ENCODE measurements around the gene FAM83G. TPM values are rescaled to one million over a fixed set of nuclear protein-coding genes. Genes with fewer than 3 reads are reported as not detected.

Gene FAM83G
- total and polyA plus RNA-seq, 2 experiments from 2014 or later: 7.6 to 44.5 TPM

GRCh38 chr17:18962494-18962815 is 42.1 kb downstream of the FAM83G start:
- no peak overlapping the region for H2AFZ ChIP-seq
- no peaks in the 10 kb centered on the region; the same call in 1 of the 2 replicates for H3K4me1 ChIP-seq (ENCODE audit: insufficient read depth)
- no peaks in the 10 kb centered on the region for H4K20me1 ChIP-seq (replicated peaks; ENCODE audit: insufficient read depth)
- no peak overlapping the region for H3K4me3 Mint-ChIP-seq
- peaks cover 14% of the 10 kb centered on the region for H3K4me1 Mint-ChIP-seq
- TF ChIP-seq, protein P1, sequence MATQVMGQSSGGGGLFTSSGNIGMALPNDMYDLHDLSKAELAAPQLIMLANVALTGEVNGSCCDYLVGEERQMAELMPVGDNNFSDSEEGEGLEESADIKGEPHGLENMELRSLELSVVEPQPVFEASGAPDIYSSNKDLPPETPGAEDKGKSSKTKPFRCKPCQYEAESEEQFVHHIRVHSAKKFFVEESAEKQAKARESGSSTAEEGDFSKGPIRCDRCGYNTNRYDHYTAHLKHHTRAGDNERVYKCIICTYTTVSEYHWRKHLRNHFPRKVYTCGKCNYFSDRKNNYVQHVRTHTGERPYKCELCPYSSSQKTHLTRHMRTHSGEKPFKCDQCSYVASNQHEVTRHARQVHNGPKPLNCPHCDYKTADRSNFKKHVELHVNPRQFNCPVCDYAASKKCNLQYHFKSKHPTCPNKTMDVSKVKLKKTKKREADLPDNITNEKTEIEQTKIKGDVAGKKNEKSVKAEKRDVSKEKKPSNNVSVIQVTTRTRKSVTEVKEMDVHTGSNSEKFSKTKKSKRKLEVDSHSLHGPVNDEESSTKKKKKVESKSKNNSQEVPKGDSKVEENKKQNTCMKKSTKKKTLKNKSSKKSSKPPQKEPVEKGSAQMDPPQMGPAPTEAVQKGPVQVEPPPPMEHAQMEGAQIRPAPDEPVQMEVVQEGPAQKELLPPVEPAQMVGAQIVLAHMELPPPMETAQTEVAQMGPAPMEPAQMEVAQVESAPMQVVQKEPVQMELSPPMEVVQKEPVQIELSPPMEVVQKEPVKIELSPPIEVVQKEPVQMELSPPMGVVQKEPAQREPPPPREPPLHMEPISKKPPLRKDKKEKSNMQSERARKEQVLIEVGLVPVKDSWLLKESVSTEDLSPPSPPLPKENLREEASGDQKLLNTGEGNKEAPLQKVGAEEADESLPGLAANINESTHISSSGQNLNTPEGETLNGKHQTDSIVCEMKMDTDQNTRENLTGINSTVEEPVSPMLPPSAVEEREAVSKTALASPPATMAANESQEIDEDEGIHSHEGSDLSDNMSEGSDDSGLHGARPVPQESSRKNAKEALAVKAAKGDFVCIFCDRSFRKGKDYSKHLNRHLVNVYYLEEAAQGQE (IDR thresholded peaks at IDR 0.05; ENCODE audit: unreplicated experiment): no peak
- no peak for TF ChIP-seq CTCF (conservative IDR thresholded peaks at IDR 0.05; ENCODE audit: low read depth in 2 of 2)
- no peak for TF ChIP-seq ETS1 (IDR thresholded peaks at IDR 0.05)
- TF ChIP-seq NANOG (IDR thresholded peaks at IDR 0.05; ENCODE audit: borderline replicate concordance): no peak
- no peak for TF ChIP-seq EZH2 (IDR thresholded peaks at IDR 0.05; ENCODE audit: low read depth, unreplicated experiment)
- ATAC-seq (no peak), DNase-seq (ENCODE audit: low spot score) (no peak)
- H3K36me3 Mint-ChIP-seq (ENCODE audit: low read depth): no peaks in the 10 kb centered on the region; the same call in 2 of the 3 replicates
- no peak overlapping the region for H3K4me2 ChIP-seq
- peaks cover 14% of the 10 kb centered on the region for H3K27me3 Mint-ChIP-seq (ENCODE audit: insufficient read depth, low read depth, poor library complexity)
- H3K9me3 Mint-ChIP-seq: no peaks in the 10 kb centered on the region
- no peaks in the 10 kb centered on the region for H3K36me3 ChIP-seq (ENCODE audit: insufficient read depth)
- no peaks in the 10 kb centered on the region for H3K27me3 ChIP-seq (ENCODE audit: insufficient read depth)
- H3K27ac Mint-ChIP-seq: no peak overlapping the region
- no peak overlapping the region for H3K4me3 ChIP-seq
- H3K79me2 ChIP-seq (replicated peaks; ENCODE audit: insufficient read depth): no peaks in the 10 kb centered on the region
- H3K9me2 ChIP-seq (ENCODE audit: insufficient read depth): no peaks in the 10 kb centered on the region
- no peak overlapping the region for H3K27ac ChIP-seq (ENCODE audit: low read depth)
- H3F3A ChIP-seq (replicated peaks; ENCODE audit: low read depth): no peaks in the 10 kb centered on the region

- no peak for DNase-seq (ENCODE audit: low spot score)
- Mint-ChIP-seq H3K9me3 (no peaks in the 10 kb centered on the region), H3K4me1 (peaks cover 9% of the 10 kb centered on the region), H3K4me3 (no peak overlapping the region; the same call in 2 of the 3 replicates), H3K27ac (no peak overlapping the region), H3K27me3 (ENCODE audit: insufficient read depth, low read depth, poor library complexity) (peaks cover 8% of the 10 kb centered on the region), H3K36me3 (ENCODE audit: low read depth) (no peaks in the 10 kb centered on the region; the same call in 2 of the 3 replicates)
- no peak for ATAC-seq
- Histone ChIP-seq H3K9me2 (ENCODE audit: insufficient read depth) (no peaks in the 10 kb centered on the region), H3K4me1 (ENCODE audit: insufficient read depth) (no peaks in the 10 kb centered on the region; the same call in 1 of the 2 replicates), H4K20me1 (replicated peaks; ENCODE audit: insufficient read depth) (no peaks in the 10 kb centered on the region), H3K79me2 (replicated peaks; ENCODE audit: insufficient read depth) (no peaks in the 10 kb centered on the region), H3K27ac (ENCODE audit: low read depth) (no peak overlapping the region), H3K4me3 (no peak overlapping the region), H3F3A (replicated peaks; ENCODE audit: low read depth) (no peaks in the 10 kb centered on the region), H3K36me3 (ENCODE audit: insufficient read depth) (no peaks in the 10 kb centered on the region), H3K27me3 (ENCODE audit: insufficient read depth) (no peaks in the 10 kb centered on the region), H3K4me2 (no peak overlapping the region), H2AFZ (no peak overlapping the region)
- TF ChIP-seq CTCF (conservative IDR thresholded peaks at IDR 0.05; ENCODE audit: low read depth in 2 of 2): no peak
- TF ChIP-seq EZH2phosphoT487 (IDR thresholded peaks at IDR 0.05; ENCODE audit: unreplicated experiment): no peak
- no peak for TF ChIP-seq CREB1 (CRISPR knock-in tag; IDR thresholded peaks at IDR 0.05; ENCODE audit: low read depth)
- no peak for TF ChIP-seq EZH2 (IDR thresholded peaks at IDR 0.05; ENCODE audit: low read depth, unreplicated experiment)
- TF ChIP-seq ZNF114 (CRISPR knock-in tag; IDR thresholded peaks at IDR 0.05): no peak
- TF ChIP-seq NANOG (IDR thresholded peaks at IDR 0.05; ENCODE audit: borderline replicate concordance): no peak
Observed at GRCh38 chr17:18961634-18962493, 42.7 kb downstream of the FAM83G start.
